Panc1 (cell line): ENCODE measurements around the gene GALNT10. TPM values are rescaled to one million over a fixed set of nuclear protein-coding genes. Genes with fewer than 3 reads are reported as not detected.

Experiments used
- ATAC-seq: fragments of 200-7000 bp; cut with Tn5 transposase; 2 replicates; pipeline ENCODE4 v1.9.1; 2020; ENCODE audit warnings: mild to moderate bottlenecking, moderate library complexity
- BruUV-seq: library from RNA; stranded (reverse); fragments of 400-500 nt; replicated peaks from 2 replicates; lab custom pipeline; 2021; lab: Mats Ljungman, UMichigan
- CTCF ChIA-PET: fragments of 300-600 bp; sonication (Branson Sonifier 250); formaldehyde crosslinking; loops from one replicate; lab custom pipeline; 2022; ENCODE audit warnings: antibody characterized with exemption; lab: Charles Lee
- POLR2A ChIA-PET: fragments of 300-600 bp; sonication (Branson Sonifier 250); formaldehyde crosslinking; loops from one replicate; lab custom pipeline; 2022; ENCODE audit warnings: antibody characterized with exemption; lab: Charles Lee
- DNase-seq: peaks from one replicate; pipeline ENCODE4 v3.0.0-alpha.2; 2010; ENCODE audit warnings: low read depth, low spot score
- H3K27ac ChIP-seq: 2 replicates; pipeline ENCODE4 v1.5.1; 2011; ENCODE audit warnings: mild to moderate bottlenecking, low read length, inconsistent platforms
- H3K27me3 ChIP-seq: fragments of 200-500 bp; sonication (Bioruptor generic); 2 replicates; pipeline ENCODE4 v1.6.0; 2014; ENCODE audit warnings: low read length, inconsistent platforms; ENCODE audit not compliant: control insufficient read depth, insufficient read depth
- H3K36me3 ChIP-seq: fragments of 200-500 bp; sonication (Bioruptor generic); 2 replicates; pipeline ENCODE4 v1.5.1; 2014; ENCODE audit warnings: inconsistent platforms, mild to moderate bottlenecking, low read length, moderate library complexity; ENCODE audit not compliant: control insufficient read depth, insufficient read depth
- H3K4me1 ChIP-seq: 2 replicates; pipeline ENCODE4 v1.5.1; 2011; ENCODE audit warnings: inconsistent platforms, mild to moderate bottlenecking, low read length, moderate library complexity; ENCODE audit not compliant: control insufficient read depth, insufficient read depth
- H3K4me3 ChIP-seq, 2 experiments: 2 replicates each; pipeline ENCODE4 v1.5.1; 2011 to 2012; ENCODE audit warnings: low read depth in 2 of 2, low read length in 2 of 2, mild to moderate bottlenecking in 2 of 2, inconsistent platforms in 1 of 2, moderate library complexity in 1 of 2
- H3K9me3 ChIP-seq: fragments of 200-500 bp; sonication (Bioruptor generic); 2 replicates; pipeline ENCODE4 v1.5.1; 2014; ENCODE audit warnings: low read depth, mild to moderate bottlenecking, inconsistent platforms, low read length, moderate library complexity; ENCODE audit not compliant: control insufficient read depth, insufficient read depth
- CTCF ChIP-seq: fragments of 450-650 bp; IDR thresholded peaks from 2 replicates; pipeline ENCODE4 v1.5.1; 2017; ENCODE audit warnings: mild to moderate bottlenecking
- POLR2AphosphoS5 ChIP-seq: IDR thresholded peaks from 2 replicates; pipeline ENCODE4 v1.6.1; 2012; ENCODE audit warnings: mild to moderate bottlenecking, low read depth, low read length, moderate library complexity
- REST ChIP-seq, 2 experiments: IDR thresholded peaks; 2 replicates each; pipeline ENCODE4 v1.6.1; 2011 to 2012; ENCODE audit warnings: low read depth in 2 of 2, control low read depth in 1 of 2, low read length in 1 of 2, mild to moderate bottlenecking in 1 of 2, moderate library complexity in 1 of 2; ENCODE audit not compliant: insufficient read depth in 1 of 2
- SIN3A ChIP-seq: IDR thresholded peaks from 2 replicates; pipeline ENCODE4 v1.6.1; 2012; ENCODE audit warnings: low read depth, mild to moderate bottlenecking, low read length, moderate library complexity, borderline replicate concordance; ENCODE audit not compliant: insufficient read depth
- TCF7L2 ChIP-seq: IDR thresholded peaks from 2 replicates; pipeline ENCODE4 v1.6.1; 2011; ENCODE audit warnings: mild to moderate bottlenecking, low read depth, low read length, inconsistent platforms
- in situ Hi-C: cut with HindIII; loops from 2 replicates; pipeline ENCODE4 v1.10.0; 2016; ENCODE audit warnings: low sequenced_read_pairs, low pct_unique_long_range_greater_than_20kb
- intact Hi-C: fragments of 100-400 bp; cut with micrococcal nuclease; formaldehyde crosslinking; loops from one replicate; pipeline ENCODE4 v1.10.0; 2022; ENCODE audit not compliant: unreplicated experiment
- total RNA-seq: library from RNA; stranded (reverse); gene quantifications from one replicate; pipeline ENCODE4 v1.2.1, GENCODE V29; 2021; ENCODE audit not compliant: unreplicated experiment

GALNT10 gene
- total RNA-seq, 1 experiment from 2014 or later = 50.5 TPM

- peaks cover 7% of the 10 kb centered on the region for H3K4me1 ChIP-seq
- H3K4me3 ChIP-seq = no peak overlapping the region
- DNase-seq = no peak
- ChIA-PET CTCF (interaction anchor here (0.6 kb wide), 1 partner anchor 67 kb away, joined by 13 read pairs; no protein-coding TSS in a partner anchor), POLR2A (no interaction called here)
- H3K27ac ChIP-seq = no peak overlapping the region
- H3K36me3 ChIP-seq = no peaks in the 10 kb centered on the region
- no peak for ATAC-seq
- no peak for TF ChIP-seq SIN3A
- in situ Hi-C loops = no loop called here
- no TSS peak for BruUV-seq
- H3K9me3 ChIP-seq = no peaks in the 10 kb centered on the region
- intact Hi-C loops = no loop called here
- no peaks in the 10 kb centered on the region for H3K27me3 ChIP-seq
These were observed 25.2 kb downstream of the GALNT10 start for GRCh38 chr5:154215571-154216325.

- no peak for TF ChIP-seq POLR2AphosphoS5
- no peak for TF ChIP-seq SIN3A
- no peak for TF ChIP-seq CTCF
- TF ChIP-seq TCF7L2 = no peak
- no peak for TF ChIP-seq REST (IDR thresholded peaks at IDR 0.05; ENCODE audit: insufficient read depth in 1 of 2, low read depth in 2 of 2, low read length in 1 of 2)
- DNase-seq (no peak), ATAC-seq (no peak)
- Histone ChIP-seq H3K4me1 (peaks cover 14% of the 10 kb centered on the region), H3K27ac (no peak overlapping the region), H3K4me3 (no peak overlapping the region), H3K36me3 (no peaks in the 10 kb centered on the region), H3K27me3 (no peaks in the 10 kb centered on the region), H3K9me3 (no peaks in the 10 kb centered on the region)
- ChIA-PET CTCF (no interaction called here), POLR2A (no interaction called here)
- in situ Hi-C loops = no loop called here
- BruUV-seq = no TSS peak
- intact Hi-C loops = no loop called here
These were observed 26.9 kb downstream of the GALNT10 start for GRCh38 chr5:154217462-154217861.

- Histone ChIP-seq H3K27ac (no peak overlapping the region), H3K36me3 (no peaks in the 10 kb centered on the region), H3K4me3 (no peak overlapping the region), H3K9me3 (no peaks in the 10 kb centered on the region), H3K4me1 (peaks cover 14% of the 10 kb centered on the region), H3K27me3 (no peaks in the 10 kb centered on the region)
- ChIA-PET CTCF (no interaction called here), POLR2A (no interaction called here)
- TF ChIP-seq TCF7L2 (no peak), REST (IDR thresholded peaks at IDR 0.05; ENCODE audit: insufficient read depth in 1 of 2, low read depth in 2 of 2, low read length in 1 of 2) (no peak), CTCF (no peak), SIN3A (no peak), POLR2AphosphoS5 (no peak)
- intact Hi-C loops = no loop called here
- DNase-seq = no peak
- no peak for ATAC-seq
- BruUV-seq = no TSS peak
- in situ Hi-C loops = no loop called here
These were observed 28.3 kb downstream of the GALNT10 start for GRCh38 chr5:154218786-154219185.
